HEK293 (cell line): ENCODE measurements around the gene MDN1.

ENCODE experiments used
- KLF10 ChIP-seq: fragments of 450-650 bp; IDR thresholded peaks from 2 replicates; pipeline ENCODE4 v1.5.1; 2018; ENCODE audit warnings: missing biosample characterization, mild to moderate bottlenecking, missing genetic modification characterization
- SP2 ChIP-seq: fragments of 450-650 bp; formaldehyde crosslinking; IDR thresholded peaks from 2 replicates; pipeline ENCODE4 v1.5.1; 2016; ENCODE audit warnings: missing biosample characterization, missing genetic modification characterization
- TCF7L2 ChIP-seq: IDR thresholded peaks from 2 replicates; pipeline ENCODE4 v1.6.1; 2011; ENCODE audit warnings: low read depth, mild to moderate bottlenecking, inconsistent platforms, low read length, moderate library complexity, borderline replicate concordance
- ZBTB17 ChIP-seq: fragments of 450-650 bp; formaldehyde crosslinking; IDR thresholded peaks from 2 replicates; pipeline ENCODE4 v1.5.1; 2016; ENCODE audit warnings: missing biosample characterization, missing genetic modification characterization
- ZBTB6 ChIP-seq: fragments of 450-650 bp; formaldehyde crosslinking; IDR thresholded peaks from 2 replicates; pipeline ENCODE4 v1.5.1; 2017; ENCODE audit warnings: missing biosample characterization, missing genetic modification characterization
- ZNF146 ChIP-seq: fragments of 450-650 bp; formaldehyde crosslinking; IDR thresholded peaks from 2 replicates; pipeline ENCODE4 v1.5.1; 2016; ENCODE audit warnings: missing biosample characterization, missing genetic modification characterization
- ZNF366 ChIP-seq: fragments of 450-650 bp; formaldehyde crosslinking; conservative IDR thresholded peaks from 2 replicates; pipeline ENCODE4 v1.5.1; 2016; ENCODE audit warnings: missing biosample characterization, missing genetic modification characterization
- ZNF560 ChIP-seq: fragments of 450-650 bp; formaldehyde crosslinking; IDR thresholded peaks from 2 replicates; pipeline ENCODE4 v1.5.1; 2017; ENCODE audit warnings: missing biosample characterization, missing genetic modification characterization, borderline replicate concordance
- ZNF639 ChIP-seq: fragments of 450-650 bp; formaldehyde crosslinking; IDR thresholded peaks from 2 replicates; pipeline ENCODE4 v1.5.1; 2016; ENCODE audit warnings: missing biosample characterization, missing genetic modification characterization
- ZNF830 ChIP-seq: fragments of 450-650 bp; IDR thresholded peaks from 2 replicates; pipeline ENCODE4 v1.5.0; 2018; ENCODE audit warnings: missing biosample characterization, missing genetic modification characterization, low read depth, mild to moderate bottlenecking, moderate library complexity
- TF ChIP-seq, protein P1 (sequence below): fragments of 450-650 bp; formaldehyde crosslinking; IDR thresholded peaks from 2 replicates; pipeline ENCODE4 v1.5.1; 2016; ENCODE audit warnings: missing biosample characterization, missing genetic modification characterization

GRCh38 chr6:89655122-89655521 lies 164.5 kb downstream of the MDN1 start:
- no peak for TF ChIP-seq KLF10 (tag by site-specific recombination)
- no peak for TF ChIP-seq ZNF366 (tag by site-specific recombination)
- TF ChIP-seq, protein P1, sequence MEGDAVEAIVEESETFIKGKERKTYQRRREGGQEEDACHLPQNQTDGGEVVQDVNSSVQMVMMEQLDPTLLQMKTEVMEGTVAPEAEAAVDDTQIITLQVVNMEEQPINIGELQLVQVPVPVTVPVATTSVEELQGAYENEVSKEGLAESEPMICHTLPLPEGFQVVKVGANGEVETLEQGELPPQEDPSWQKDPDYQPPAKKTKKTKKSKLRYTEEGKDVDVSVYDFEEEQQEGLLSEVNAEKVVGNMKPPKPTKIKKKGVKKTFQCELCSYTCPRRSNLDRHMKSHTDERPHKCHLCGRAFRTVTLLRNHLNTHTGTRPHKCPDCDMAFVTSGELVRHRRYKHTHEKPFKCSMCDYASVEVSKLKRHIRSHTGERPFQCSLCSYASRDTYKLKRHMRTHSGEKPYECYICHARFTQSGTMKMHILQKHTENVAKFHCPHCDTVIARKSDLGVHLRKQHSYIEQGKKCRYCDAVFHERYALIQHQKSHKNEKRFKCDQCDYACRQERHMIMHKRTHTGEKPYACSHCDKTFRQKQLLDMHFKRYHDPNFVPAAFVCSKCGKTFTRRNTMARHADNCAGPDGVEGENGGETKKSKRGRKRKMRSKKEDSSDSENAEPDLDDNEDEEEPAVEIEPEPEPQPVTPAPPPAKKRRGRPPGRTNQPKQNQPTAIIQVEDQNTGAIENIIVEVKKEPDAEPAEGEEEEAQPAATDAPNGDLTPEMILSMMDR (tag by site-specific recombination): no peak
- no peak for TF ChIP-seq ZBTB6 (tag by site-specific recombination)
- no peak for TF ChIP-seq ZNF639
- no peak for TF ChIP-seq ZNF146 (tag by site-specific recombination)
- no peak for TF ChIP-seq ZBTB17 (tag by site-specific recombination)
- no peak for TF ChIP-seq TCF7L2
- TF ChIP-seq ZNF560 (tag by site-specific recombination): no peak
- TF ChIP-seq ZNF830 (tag by site-specific recombination): no peak
- no peak for TF ChIP-seq SP2 (tag by site-specific recombination)
